WERI-Rb-1 (cell line): ENCODE measurements around the gene STARD8.

Experiments used
- DNase-seq: peaks from one replicate; pipeline ENCODE4 v3.0.0-alpha.2; 2020
- H3K27ac ChIP-seq: fragments of 250-450 bp; sonication (Bioruptor Pico); 2 replicates; pipeline ENCODE4 v1.5.1; 2020; ENCODE audit warnings: mild to moderate bottlenecking, moderate library complexity
- H3K27me3 ChIP-seq: fragments of 250-450 bp; sonication (Bioruptor Pico); 2 replicates; pipeline ENCODE4 v1.5.1; 2021; ENCODE audit warnings: mild to moderate bottlenecking, low read depth, moderate library complexity; ENCODE audit not compliant: insufficient read depth, severe bottlenecking
- H3K36me3 ChIP-seq: fragments of 250-450 bp; sonication (Bioruptor Pico); 2 replicates; pipeline ENCODE4 v1.5.1; 2020; ENCODE audit warnings: mild to moderate bottlenecking, moderate library complexity
- H3K4me3 ChIP-seq: 2 replicates; pipeline ENCODE4 v1.5.1; 2011; ENCODE audit warnings: low read depth, mild to moderate bottlenecking, control low read depth, low read length
- H3K9me3 ChIP-seq: fragments of 250-450 bp; sonication (Bioruptor Pico); 2 replicates; pipeline ENCODE4 v1.5.1; 2021; ENCODE audit warnings: mild to moderate bottlenecking, moderate library complexity; ENCODE audit not compliant: severe bottlenecking
- CTCF ChIP-seq: IDR thresholded peaks from 2 replicates; pipeline ENCODE4 v1.5.1; 2011; ENCODE audit warnings: low read depth, mild to moderate bottlenecking, control low read depth, inconsistent platforms, low read length

Gene STARD8

DNA sequence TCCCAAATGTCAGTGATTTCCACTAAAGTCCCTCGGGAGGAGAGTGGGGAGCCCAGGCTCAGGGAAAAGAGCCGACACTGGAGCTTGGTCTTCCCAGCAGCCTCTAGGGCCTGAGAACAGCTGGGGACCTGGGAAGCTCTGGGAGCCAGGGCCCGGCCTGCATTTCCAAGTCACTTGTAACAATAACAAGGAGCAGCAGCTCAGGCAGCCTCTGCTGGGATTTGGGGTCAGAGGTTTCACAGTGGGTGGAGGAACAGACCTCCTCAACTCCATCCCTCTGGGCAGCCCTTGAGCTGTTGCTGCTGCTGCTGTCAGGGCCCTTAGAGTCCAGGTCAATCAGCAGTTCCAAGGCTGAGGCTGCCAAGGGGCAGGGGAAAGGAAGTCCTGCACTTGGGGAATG is 11.1 kb downstream of the STARD8 start:
- Histone ChIP-seq H3K36me3 (no peaks in the 10 kb centered on the region), H3K9me3 (no peaks in the 10 kb centered on the region), H3K4me3 (no peak overlapping the region), H3K27ac (no peak overlapping the region), H3K27me3 (peaks cover 7% of the 10 kb centered on the region)
- no peak for DNase-seq
- no peak for TF ChIP-seq CTCF

- DNase-seq, result no peak
- Histone ChIP-seq H3K27me3 (peaks cover 7% of the 10 kb centered on the region), H3K27ac (no peak overlapping the region)
These were observed 11.9 kb downstream of the STARD8 start for GRCh38 chrX:68659385-68659784.

DNA sequence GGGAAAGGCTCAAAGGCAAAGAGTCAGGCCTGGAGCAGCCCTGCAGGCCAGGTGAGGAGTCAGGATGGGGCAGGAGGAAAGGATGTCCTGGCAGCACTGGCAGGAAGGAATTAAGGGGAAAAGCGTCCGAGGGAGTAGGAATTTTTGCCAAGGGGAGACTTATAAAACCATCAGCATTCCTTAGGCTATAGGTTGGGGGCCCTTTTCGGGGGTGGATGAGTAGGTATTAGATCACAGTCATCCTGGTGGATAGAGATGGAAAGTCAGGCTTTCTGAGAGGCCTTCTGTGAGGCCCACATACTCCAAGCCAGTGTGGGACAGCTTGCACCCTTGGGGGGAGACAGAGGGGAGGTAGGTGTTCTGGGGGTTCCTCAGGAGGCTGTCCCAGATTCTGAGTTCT is 12.3 kb downstream of the STARD8 start:
- Histone ChIP-seq H3K4me3 (no peak overlapping the region), H3K27me3 (peaks cover 7% of the 10 kb centered on the region), H3K9me3 (no peaks in the 10 kb centered on the region), H3K36me3 (no peaks in the 10 kb centered on the region), H3K27ac (no peak overlapping the region)
- no peak for TF ChIP-seq CTCF
- no peak for DNase-seq

More at GRCh38 chrX:68659385-68659784, 11.9 kb downstream of the STARD8 start:
- TF ChIP-seq CTCF, result no peak
- Histone ChIP-seq H3K4me3 (no peak overlapping the region), H3K36me3 (no peaks in the 10 kb centered on the region), H3K9me3 (no peaks in the 10 kb centered on the region)

DNA sequence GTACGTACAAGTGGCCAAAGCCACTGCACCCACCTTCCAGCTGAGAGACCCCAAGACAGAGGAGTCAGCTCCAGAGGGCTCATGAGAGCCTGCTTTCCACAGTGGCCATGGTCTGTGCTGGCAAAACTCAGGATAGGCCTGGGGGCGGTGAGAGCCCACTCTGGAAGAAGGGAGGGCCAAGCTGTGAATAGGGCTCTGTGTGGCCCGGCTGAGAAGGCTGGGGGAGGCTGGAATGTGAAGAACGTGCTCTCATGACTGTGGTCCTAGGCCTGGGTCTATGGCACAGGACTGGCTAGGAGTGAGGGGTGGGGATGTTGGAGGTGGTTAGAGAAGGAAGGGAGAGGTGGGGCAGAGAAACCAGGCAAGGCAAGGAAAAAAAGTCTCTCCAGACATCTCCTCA is 13.3 kb downstream of the STARD8 start:
- Histone ChIP-seq H3K27me3 (peaks cover 7% of the 10 kb centered on the region), H3K4me3 (no peak overlapping the region), H3K36me3 (no peaks in the 10 kb centered on the region), H3K27ac (no peak overlapping the region), H3K9me3 (no peaks in the 10 kb centered on the region)
- no peak for TF ChIP-seq CTCF
- no peak for DNase-seq

- TF ChIP-seq CTCF, result no peak
- H3K27me3 ChIP-seq, result peaks cover 23% of the 10 kb centered on the region
- no peaks in the 10 kb centered on the region for H3K36me3 ChIP-seq
- no peak overlapping the region for H3K4me3 ChIP-seq
- no peaks in the 10 kb centered on the region for H3K9me3 ChIP-seq
- no peak overlapping the region for H3K27ac ChIP-seq
- no peak for DNase-seq
These were observed 18.0 kb downstream of the STARD8 start for GRCh38 chrX:68665502-68665901.

DNA sequence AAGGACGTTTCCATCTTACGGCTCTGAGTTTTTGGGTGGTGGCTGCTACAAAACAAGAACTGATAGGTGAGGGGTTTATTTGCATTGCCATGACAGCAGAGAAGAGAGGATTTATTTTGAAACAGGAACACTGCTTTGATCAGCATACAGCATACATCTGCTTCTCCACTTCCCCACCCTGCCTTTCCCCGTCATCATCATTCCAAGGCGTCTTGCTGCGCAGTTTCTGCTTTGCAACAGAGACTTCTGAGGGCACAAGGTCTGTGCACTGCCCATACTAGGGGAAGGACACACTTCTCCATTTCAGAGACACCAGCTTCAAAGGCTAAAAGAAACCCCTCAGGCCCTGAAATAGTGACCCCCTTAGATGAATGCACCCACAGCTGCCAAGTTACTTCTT is 19.1 kb downstream of the STARD8 start:
- Histone ChIP-seq H3K36me3 (no peaks in the 10 kb centered on the region), H3K4me3 (no peak overlapping the region), H3K27ac (no peak overlapping the region), H3K9me3 (no peaks in the 10 kb centered on the region), H3K27me3 (peaks cover 27% of the 10 kb centered on the region)
- TF ChIP-seq CTCF, result no peak
- DNase-seq, result no peak
